Adrenal gland (tissue), 5 donors: ENCODE results near the gene FAM53B.

Source experiments
- CTCF ChIP-seq, 6 experiments: fragments of 450-650 bp in 4 of 6; fragments of 200-600 bp in 2 of 6; sonication (generic) in 1 of 6; IDR thresholded peaks; 1 replicate in 5 of 6; 2 replicates in 1 of 6; pipeline versions ENCODE4 v1.5.1 to v1.8.0; 2016 to 2021; ENCODE audit warnings: antibody characterized with exemption in 6 of 6, mild to moderate bottlenecking in 2 of 6, moderate library complexity in 1 of 6
- POLR2A ChIP-seq, 2 donors: fragments of 450-650 bp; IDR thresholded peaks; one replicate each; pipeline ENCODE4 v1.6.1; 2017; ENCODE audit warnings: antibody characterized with exemption in 2 of 2, mild to moderate bottlenecking in 2 of 2, moderate library complexity in 1 of 2
- donor health status: DM: no; HTN: no; CAD: no.

- TF ChIP-seq CTCF (IDR thresholded peaks at IDR 0.05): no peak
- TF ChIP-seq POLR2A (IDR thresholded peaks at IDR 0.05): no peak
Measured at GRCh38 chr10:124721330-124722045, 22.7 kb downstream of the FAM53B start.
